ENCODE data around the gene SH2D4B.

SH2D4B gene

GRCh38 chr10:80520661-80521470 lies 16.8 kb upstream of the SH2D4B start:
- DNase-seq (ENCODE audit: low read depth), result no peak
- no peak for TF ChIP-seq CTCF (conservative IDR thresholded peaks at IDR 0.05; ENCODE audit: low read length)
- H3K4me3 ChIP-seq (ENCODE audit: low read length), result no peak overlapping the region

- DNase-seq (ENCODE audit: low read depth), result no peak
- no peak for TF ChIP-seq CTCF (conservative IDR thresholded peaks at IDR 0.05; ENCODE audit: low read length)
- no peak overlapping the region for H3K4me3 ChIP-seq (ENCODE audit: low read length)
Measured at GRCh38 chr10:80522756-80523363, 14.8 kb upstream of the SH2D4B start.

- no peak for TF ChIP-seq CTCF (conservative IDR thresholded peaks at IDR 0.05; ENCODE audit: low read length)
- no peak for DNase-seq (ENCODE audit: low read depth)
Measured at GRCh38 chr10:80523773-80524172, 13.9 kb upstream of the SH2D4B start.

GRCh38 chr10:80524190-80524909 lies 13.4 kb upstream of the SH2D4B start:
- no peak for TF ChIP-seq CTCF (conservative IDR thresholded peaks at IDR 0.05; ENCODE audit: low read length)
- DNase-seq (ENCODE audit: low read depth), result no peak
- H3K4me3 ChIP-seq (ENCODE audit: low read length), result no peak overlapping the region

More at GRCh38 chr10:80523773-80524172, 13.9 kb upstream of the SH2D4B start:
- H3K4me3 ChIP-seq (ENCODE audit: low read length), result no peak overlapping the region

- TF ChIP-seq CTCF (conservative IDR thresholded peaks at IDR 0.05; ENCODE audit: low read length), result no peak
- no peak overlapping the region for H3K4me3 ChIP-seq (ENCODE audit: low read length)
- no peak for DNase-seq (ENCODE audit: low read depth)
Measured at GRCh38 chr10:80526218-80526617, 11.5 kb upstream of the SH2D4B start.

GRCh38 chr10:80526742-80527141 lies 11.0 kb upstream of the SH2D4B start:
- DNase-seq (ENCODE audit: low read depth), result no peak

More at GRCh38 chr10:80526742-80527141, 11.0 kb upstream of the SH2D4B start:
- no peak overlapping the region for H3K4me3 ChIP-seq (ENCODE audit: low read length)
- no peak for TF ChIP-seq CTCF (conservative IDR thresholded peaks at IDR 0.05; ENCODE audit: low read length)

Data from AG10803 (cell line).